GM18951 (cell line): ENCODE measurements around the gene IL18R1.

Experiments used
- POLR2A ChIP-seq: IDR thresholded peaks from 4 replicates; pipeline ENCODE4 v1.6.1; 2011; ENCODE audit warnings: mild to moderate bottlenecking; ENCODE audit not compliant: insufficient read length, insufficient read depth; ENCODE audit errors: extremely low read depth
- in situ Hi-C: fragments of 300-500 bp; cut with MboI; formaldehyde crosslinking; loops from one replicate; pipeline ENCODE4 v1.12.0; 2022; ENCODE audit warnings: low sequenced_read_pairs, mixed read lengths, inconsistent platforms; ENCODE audit not compliant: unreplicated experiment

Gene IL18R1

DNA sequence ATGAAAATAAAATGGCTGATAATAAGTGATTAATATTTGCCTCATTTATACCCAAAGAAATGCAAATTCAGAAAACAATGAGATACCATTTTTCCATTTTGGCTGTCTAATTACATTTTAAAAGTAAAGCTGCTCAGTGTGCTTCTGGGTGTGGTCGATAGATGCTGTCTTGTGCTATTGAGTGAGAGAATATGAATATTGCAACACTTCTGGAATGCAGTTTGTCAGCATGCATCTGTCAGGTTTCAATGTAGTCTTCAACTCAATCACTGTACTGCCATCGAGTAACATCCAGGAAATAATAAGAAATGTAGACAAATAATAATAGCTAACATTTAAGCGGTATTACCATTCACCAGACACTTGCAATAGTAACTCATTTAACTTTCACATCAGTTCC lies 3.9 kb downstream of the IL18R1 start:
- in situ Hi-C loops = no loop called here
- no peak for TF ChIP-seq POLR2A

DNA sequence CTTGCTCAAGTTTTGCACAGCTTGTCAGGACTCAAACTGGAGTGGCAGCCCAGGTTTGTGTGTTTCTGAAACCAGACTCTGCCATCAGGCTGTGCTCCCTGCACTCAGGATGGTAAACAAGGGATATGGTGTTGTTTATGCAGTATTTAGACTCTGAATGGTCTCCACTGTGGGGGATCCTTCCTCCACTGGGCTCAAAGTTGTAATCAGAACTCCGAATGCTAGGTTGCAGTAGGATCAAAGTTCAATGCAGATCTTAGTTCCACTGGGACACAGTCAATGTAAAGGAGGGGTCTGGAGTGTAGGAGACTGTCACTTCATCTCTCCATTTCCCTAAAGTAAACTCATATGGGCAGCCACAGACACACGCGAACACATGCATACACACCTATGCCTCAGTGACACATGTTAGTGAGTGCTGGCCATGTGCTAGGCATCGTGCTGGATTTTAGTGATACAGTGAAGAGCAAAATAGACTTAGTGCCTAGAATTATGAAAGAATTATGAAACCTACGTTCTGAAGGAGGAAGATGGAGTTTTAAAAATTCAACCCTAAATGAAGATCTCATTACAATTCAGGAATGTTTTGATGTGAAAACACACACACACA lies 6.1 kb downstream of the IL18R1 start:
- in situ Hi-C loops = no loop called here
- TF ChIP-seq POLR2A = no peak

GRCh38 chr2:102365763-102366162 lies 10.2 kb downstream of the IL18R1 start:
- in situ Hi-C loops = no loop called here
- no peak for TF ChIP-seq POLR2A

- in situ Hi-C loops = no loop called here
- TF ChIP-seq POLR2A = no peak
Observed at GRCh38 chr2:102366406-102367112, 11.0 kb downstream of the IL18R1 start.

DNA sequence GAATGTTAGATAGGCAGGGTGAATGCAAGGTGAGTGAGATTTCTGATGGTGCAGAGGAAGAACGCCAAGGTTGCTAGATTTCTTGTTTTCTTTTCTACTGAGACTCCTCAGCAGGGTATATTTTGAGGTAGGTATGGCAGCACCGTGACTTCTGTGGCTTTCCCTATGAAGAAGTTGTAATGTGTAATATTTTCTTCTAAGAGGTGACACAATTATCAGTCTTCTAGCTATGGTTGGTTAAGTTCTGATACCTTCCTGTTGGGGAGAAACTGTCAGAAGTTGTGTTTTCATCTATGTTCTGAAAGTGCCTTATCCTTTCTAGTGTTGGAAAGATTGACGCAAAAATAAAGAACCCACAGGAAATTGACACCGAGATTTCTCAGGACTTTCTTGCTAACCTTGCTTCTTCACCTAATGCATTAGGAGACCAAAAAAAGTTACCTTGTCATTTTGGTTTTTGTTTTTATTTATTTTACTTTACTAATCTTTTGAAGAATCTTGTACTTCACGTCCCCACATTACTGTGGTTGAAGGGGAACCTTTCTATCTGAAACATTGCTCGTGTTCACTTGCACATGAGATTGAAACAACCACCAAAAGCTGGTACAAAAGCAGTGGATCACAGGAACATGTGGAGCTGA lies 11.9 kb downstream of the IL18R1 start:
- in situ Hi-C loops = no loop called here
- TF ChIP-seq POLR2A = no peak

GRCh38 chr2:102368461-102369109 lies 13.0 kb downstream of the IL18R1 start:
- in situ Hi-C loops = no loop called here
- no peak for TF ChIP-seq POLR2A

GRCh38 chr2:102369866-102370265 lies 14.3 kb downstream of the IL18R1 start:
- TF ChIP-seq POLR2A = no peak

DNA sequence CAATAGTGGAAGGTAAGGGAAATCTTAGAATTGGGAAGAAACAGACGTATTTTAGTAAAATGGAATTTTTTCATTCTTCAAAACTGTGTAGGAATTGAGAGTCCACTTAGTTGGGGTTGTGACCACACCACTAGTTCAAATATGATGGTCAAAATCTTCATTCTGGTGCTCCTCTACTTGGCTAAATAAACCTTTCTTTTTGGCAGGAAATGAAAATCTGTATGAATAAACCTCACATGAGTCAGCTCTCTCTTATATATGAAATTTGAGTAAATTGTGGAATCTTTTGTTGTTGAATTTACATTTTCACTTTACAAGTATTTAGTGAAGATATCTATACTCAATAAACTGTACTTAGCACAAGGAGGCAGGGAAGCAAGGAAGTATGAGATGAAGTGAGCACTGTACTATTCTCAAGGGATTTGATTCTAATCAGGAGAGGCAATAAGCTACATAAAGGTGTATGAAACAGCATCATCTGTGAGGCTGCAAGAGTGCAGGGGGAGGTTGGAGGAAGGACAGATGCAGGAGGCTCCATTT lies 20.5 kb downstream of the IL18R1 start:
- TF ChIP-seq POLR2A = no peak
- in situ Hi-C loops = no loop called here

More at GRCh38 chr2:102369866-102370265, 14.3 kb downstream of the IL18R1 start:
- in situ Hi-C loops = no loop called here

GRCh38 chr2:102383722-102384121 lies 28.1 kb downstream of the IL18R1 start:
- no peak for TF ChIP-seq POLR2A
- in situ Hi-C loops = no loop called here

- no peak for TF ChIP-seq POLR2A
- in situ Hi-C loops = no loop called here
Observed at GRCh38 chr2:102385522-102385921, 29.9 kb downstream of the IL18R1 start.

GRCh38 chr2:102386004-102386403 lies 30.4 kb downstream of the IL18R1 start:
- in situ Hi-C loops = no loop called here
- TF ChIP-seq POLR2A = no peak

- in situ Hi-C loops = no loop called here
- TF ChIP-seq POLR2A = no peak
Observed at GRCh38 chr2:102386867-102387541, 31.4 kb downstream of the IL18R1 start.

DNA sequence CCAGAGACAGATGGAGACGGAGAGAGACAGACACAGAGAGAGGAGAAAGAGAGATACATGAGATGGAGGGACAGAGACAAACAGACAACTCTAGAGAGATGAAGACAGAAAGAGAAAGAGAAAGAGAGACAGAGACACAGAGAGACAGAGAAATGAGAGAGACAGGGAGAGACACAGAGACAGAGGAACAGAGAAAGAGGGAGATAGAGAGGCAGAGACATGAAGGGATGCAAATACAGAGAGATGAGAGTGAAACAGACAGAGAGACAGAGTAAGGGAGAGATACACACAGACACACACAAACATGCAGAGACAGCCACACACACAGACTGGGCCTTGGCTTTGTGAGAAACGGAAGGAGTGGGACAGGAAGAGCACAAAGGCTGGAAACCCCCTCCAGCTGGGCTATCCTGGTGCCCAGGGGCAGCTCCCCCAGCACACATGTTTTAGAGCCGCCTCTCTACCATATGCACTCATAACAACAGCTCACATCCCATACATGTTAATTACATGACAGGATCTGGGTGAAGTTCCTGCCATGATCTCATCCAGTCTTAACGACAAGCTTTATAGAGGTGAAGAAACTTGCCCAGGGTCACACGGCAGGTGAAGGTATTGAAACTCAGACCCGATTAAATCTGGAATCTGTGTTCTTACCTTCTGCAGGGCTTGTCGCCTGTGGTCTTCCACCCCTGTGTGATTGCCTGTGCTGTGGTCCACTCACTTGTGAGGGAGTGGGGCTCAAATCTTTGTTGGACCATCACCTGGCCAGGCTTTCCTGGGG lies 32.4 kb downstream of the IL18R1 start:
- TF ChIP-seq POLR2A = no peak
- in situ Hi-C loops = no loop called here
